Activated naive CD8-positive, alpha-beta T cell treated with anti-CD3 and anti-CD28 coated beads for 36 hours (primary cell): ENCODE measurements around the gene SKIC3. TPM values are rescaled to one million over a fixed set of nuclear protein-coding genes. Genes with fewer than 3 reads are reported as not detected.

Experiments used
- DNase-seq: peaks from one replicate; pipeline ENCODE4 v3.0.0; 2021
- H3K27ac Mint-ChIP-seq: one replicate; pipeline ENCODE4 v1.8.0; 2022; ENCODE audit warnings: mild to moderate bottlenecking, moderate library complexity, mixed read lengths
- H3K27me3 Mint-ChIP-seq: one replicate; pipeline ENCODE4 v1.8.0; 2022; ENCODE audit warnings: mild to moderate bottlenecking, mixed read lengths
- H3K36me3 Mint-ChIP-seq: one replicate; pipeline ENCODE4 v1.8.0; 2021; ENCODE audit warnings: mild to moderate bottlenecking, mixed read lengths
- H3K4me1 Mint-ChIP-seq: one replicate; pipeline ENCODE4 v1.8.0; 2021; ENCODE audit warnings: mixed read lengths
- H3K4me3 Mint-ChIP-seq: one replicate; pipeline ENCODE4 v1.8.0; 2022; ENCODE audit warnings: mild to moderate bottlenecking, moderate library complexity, mixed read lengths
- H3K9me3 Mint-ChIP-seq: one replicate; pipeline ENCODE4 v1.8.0; 2022; ENCODE audit warnings: mixed read lengths
- total RNA-seq, 2 experiments: library from RNA; stranded (reverse); gene quantifications; one replicate each; pipeline ENCODE4 v1.2.3, GENCODE V29; 2021

The SKIC3 gene
- total RNA-seq, 2 experiments from 2014 or later = 66.5 to 68.7 TPM

GRCh38 chr5:95554331-95554646 is 488 bp downstream of the SKIC3 start:
- peaks cover 10% of the 10 kb centered on the region for H3K36me3 Mint-ChIP-seq
- H3K4me3 Mint-ChIP-seq = peak overlapping the region; percentile 97
- peak overlapping the region; percentile 92 for H3K27ac Mint-ChIP-seq
- H3K27me3 Mint-ChIP-seq = no peaks in the 10 kb centered on the region
- no peaks in the 10 kb centered on the region for H3K9me3 Mint-ChIP-seq
- peaks cover 32% of the 10 kb centered on the region for H3K4me1 Mint-ChIP-seq
- DNase-seq = no peak

GRCh38 chr5:95549030-95549429 is 5.7 kb downstream of the SKIC3 start:
- H3K27me3 Mint-ChIP-seq = no peaks in the 10 kb centered on the region
- no peak overlapping the region for H3K4me3 Mint-ChIP-seq
- no peak for DNase-seq
- no peaks in the 10 kb centered on the region for H3K9me3 Mint-ChIP-seq
- no peak overlapping the region for H3K27ac Mint-ChIP-seq
- H3K36me3 Mint-ChIP-seq = peaks cover 24% of the 10 kb centered on the region
- H3K4me1 Mint-ChIP-seq = peaks cover 27% of the 10 kb centered on the region

GRCh38 chr5:95543017-95543705 is 11.6 kb downstream of the SKIC3 start:
- Mint-ChIP-seq H3K36me3 (peaks cover 25% of the 10 kb centered on the region), H3K4me3 (no peak overlapping the region), H3K9me3 (no peaks in the 10 kb centered on the region), H3K27me3 (no peaks in the 10 kb centered on the region), H3K4me1 (peaks cover 13% of the 10 kb centered on the region), H3K27ac (peak overlapping the region; percentile 3)
- DNase-seq = no peak

GRCh38 chr5:95537501-95537900 is 17.3 kb downstream of the SKIC3 start:
- Mint-ChIP-seq H3K36me3 (peaks cover 26% of the 10 kb centered on the region), H3K27me3 (no peaks in the 10 kb centered on the region), H3K4me1 (peaks cover 7% of the 10 kb centered on the region), H3K4me3 (no peak overlapping the region), H3K27ac (no peak overlapping the region), H3K9me3 (no peaks in the 10 kb centered on the region)
- DNase-seq = no peak

DNA sequence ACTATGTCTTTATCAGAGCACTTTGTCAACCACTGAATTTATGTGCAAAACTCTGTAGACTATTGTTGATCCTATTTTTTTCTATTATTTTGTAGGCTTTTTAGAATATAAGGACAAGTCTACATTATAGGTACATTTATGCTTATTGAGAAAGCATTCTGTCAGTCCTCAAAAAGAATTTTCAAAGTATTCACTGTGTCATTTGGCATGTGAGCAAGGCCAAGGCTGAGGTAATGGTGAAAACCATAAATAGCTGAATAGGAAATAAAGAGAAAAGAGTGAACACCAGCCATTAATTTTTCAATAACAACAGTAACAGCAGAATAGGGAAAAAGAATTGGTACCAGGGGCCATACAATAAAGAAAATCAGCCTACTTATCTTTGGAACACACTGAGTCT is 21.0 kb downstream of the SKIC3 start:
- Mint-ChIP-seq H3K27ac (no peak overlapping the region), H3K27me3 (no peaks in the 10 kb centered on the region), H3K4me3 (no peak overlapping the region), H3K4me1 (peaks cover 6% of the 10 kb centered on the region), H3K9me3 (no peaks in the 10 kb centered on the region), H3K36me3 (peaks cover 18% of the 10 kb centered on the region)
- DNase-seq = no peak

- Mint-ChIP-seq H3K27ac (no peak overlapping the region), H3K4me3 (no peak overlapping the region), H3K27me3 (no peaks in the 10 kb centered on the region), H3K36me3 (peaks cover 18% of the 10 kb centered on the region), H3K4me1 (peaks cover 6% of the 10 kb centered on the region), H3K9me3 (no peaks in the 10 kb centered on the region)
- no peak for DNase-seq
Observed at GRCh38 chr5:95533106-95533505, 21.7 kb downstream of the SKIC3 start.

DNA sequence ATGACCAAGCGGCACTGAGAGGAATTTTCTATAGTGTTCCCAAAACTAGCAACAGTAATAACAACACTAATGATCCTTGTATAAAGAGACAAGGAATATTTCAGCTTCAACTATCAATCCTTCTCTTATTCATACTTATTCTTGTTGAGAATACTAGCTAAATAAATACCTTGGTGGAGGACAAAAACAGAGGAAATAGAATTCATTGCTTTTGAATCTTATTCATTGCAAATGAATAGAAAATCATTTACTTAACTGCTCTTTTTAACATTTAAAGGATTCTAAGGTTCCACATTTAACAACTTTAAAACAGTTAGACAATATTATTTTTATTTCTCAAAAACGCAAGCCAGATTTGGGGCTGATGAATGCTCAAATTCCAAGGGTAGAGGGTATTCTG is 22.4 kb downstream of the SKIC3 start:
- peaks cover 6% of the 10 kb centered on the region for H3K4me1 Mint-ChIP-seq
- no peak overlapping the region for H3K27ac Mint-ChIP-seq
- peaks cover 23% of the 10 kb centered on the region for H3K36me3 Mint-ChIP-seq
- H3K27me3 Mint-ChIP-seq = no peaks in the 10 kb centered on the region
- no peak for DNase-seq
- H3K9me3 Mint-ChIP-seq = no peaks in the 10 kb centered on the region
- no peak overlapping the region for H3K4me3 Mint-ChIP-seq

DNA sequence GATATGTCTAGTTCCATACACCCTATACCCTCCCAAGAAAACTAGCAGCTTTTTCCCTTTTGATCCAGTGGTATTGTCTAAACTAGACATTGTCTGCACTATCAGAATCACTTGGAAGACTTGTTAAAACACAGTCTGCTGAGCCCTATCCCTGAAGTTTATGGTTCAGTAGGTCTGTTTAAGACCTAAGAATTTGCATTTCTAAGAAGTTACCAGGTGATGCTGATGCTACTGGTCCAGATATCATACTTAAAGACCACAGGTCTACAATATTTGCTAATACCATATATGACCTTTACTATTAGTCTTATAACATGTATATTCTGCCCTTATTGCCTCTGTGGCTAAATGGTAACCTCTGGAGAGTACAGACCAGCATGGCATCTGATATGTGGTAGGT is 23.3 kb downstream of the SKIC3 start:
- Mint-ChIP-seq H3K36me3 (peaks cover 22% of the 10 kb centered on the region), H3K27ac (no peak overlapping the region), H3K9me3 (no peaks in the 10 kb centered on the region), H3K27me3 (no peaks in the 10 kb centered on the region), H3K4me1 (peaks cover 6% of the 10 kb centered on the region), H3K4me3 (no peak overlapping the region)
- DNase-seq = no peak

DNA sequence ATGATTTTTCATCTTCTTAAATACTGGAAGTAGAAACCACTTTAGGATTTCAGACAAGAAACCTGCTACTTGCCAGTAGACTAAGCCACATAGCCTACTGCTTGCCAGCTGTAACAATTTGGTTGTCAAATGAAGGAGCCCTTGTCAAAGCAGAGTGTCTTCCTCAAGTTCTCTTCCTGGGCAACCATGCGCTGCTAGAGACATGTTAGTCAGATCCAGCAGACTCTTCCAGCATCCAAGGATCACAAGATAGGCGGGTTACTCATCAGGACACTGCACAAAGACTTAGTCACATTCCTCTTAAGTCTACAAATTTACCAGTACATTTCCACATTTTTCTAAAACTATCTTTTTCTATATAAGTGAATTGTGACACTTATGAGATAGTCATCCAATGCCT is 24.4 kb downstream of the SKIC3 start:
- Mint-ChIP-seq H3K4me1 (peaks cover 6% of the 10 kb centered on the region), H3K4me3 (no peak overlapping the region), H3K9me3 (no peaks in the 10 kb centered on the region), H3K27me3 (no peaks in the 10 kb centered on the region), H3K27ac (no peak overlapping the region), H3K36me3 (peaks cover 23% of the 10 kb centered on the region)
- no peak for DNase-seq

DNA sequence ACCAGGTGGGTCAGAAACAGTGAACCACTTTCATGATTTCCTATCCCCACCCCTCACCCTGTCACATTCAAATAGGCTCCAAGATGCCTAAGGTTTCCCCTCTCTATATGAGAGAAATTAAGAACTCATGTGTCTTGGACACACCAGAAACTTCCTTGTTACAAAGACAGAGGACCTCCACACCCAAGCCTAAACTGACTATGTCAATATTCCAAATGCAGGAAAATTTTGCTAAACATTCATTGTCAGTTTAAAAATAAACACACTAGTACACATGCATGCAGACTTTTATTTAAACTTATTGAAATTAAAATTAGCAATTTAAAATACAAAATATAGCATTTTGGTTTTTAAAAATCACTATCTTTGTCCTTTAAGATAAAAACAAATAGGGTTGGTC is 26.2 kb downstream of the SKIC3 start:
- H3K27ac Mint-ChIP-seq = no peak overlapping the region
- peaks cover 6% of the 10 kb centered on the region for H3K4me1 Mint-ChIP-seq
- no peak overlapping the region for H3K4me3 Mint-ChIP-seq
- H3K9me3 Mint-ChIP-seq = no peaks in the 10 kb centered on the region
- no peaks in the 10 kb centered on the region for H3K27me3 Mint-ChIP-seq
- peaks cover 18% of the 10 kb centered on the region for H3K36me3 Mint-ChIP-seq
- no peak for DNase-seq

- no peak overlapping the region for H3K4me3 Mint-ChIP-seq
- H3K4me1 Mint-ChIP-seq = no peaks in the 10 kb centered on the region
- no peak for DNase-seq
- no peaks in the 10 kb centered on the region for H3K27me3 Mint-ChIP-seq
- peaks cover 17% of the 10 kb centered on the region for H3K36me3 Mint-ChIP-seq
- no peak overlapping the region for H3K27ac Mint-ChIP-seq
- no peaks in the 10 kb centered on the region for H3K9me3 Mint-ChIP-seq
Observed at GRCh38 chr5:95526871-95527270, 27.9 kb downstream of the SKIC3 start.

- Mint-ChIP-seq H3K4me1 (no peaks in the 10 kb centered on the region), H3K36me3 (peaks cover 23% of the 10 kb centered on the region), H3K9me3 (no peaks in the 10 kb centered on the region), H3K27ac (no peak overlapping the region), H3K27me3 (no peaks in the 10 kb centered on the region), H3K4me3 (no peak overlapping the region)
- DNase-seq = no peak
Observed at GRCh38 chr5:95524423-95524822, 30.4 kb downstream of the SKIC3 start.

DNA sequence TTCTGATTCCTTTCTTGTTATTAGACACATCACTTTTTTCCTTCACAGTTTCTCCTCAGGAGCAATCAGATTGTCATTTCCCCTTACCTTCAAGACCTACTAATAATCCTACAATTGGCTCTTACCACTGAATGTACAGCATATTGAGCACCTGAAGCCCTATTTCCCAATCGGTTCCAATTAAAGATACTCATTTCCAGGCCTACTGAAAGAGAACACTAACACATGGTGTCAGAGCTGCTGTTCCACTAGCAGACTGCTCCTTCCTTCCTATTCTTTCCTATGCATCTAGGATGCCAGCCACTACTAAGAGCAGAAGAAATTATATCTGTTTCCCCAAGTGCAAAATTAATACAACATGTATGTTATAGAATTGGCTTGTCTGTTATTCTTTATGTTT is 34.6 kb downstream of the SKIC3 start:
- Mint-ChIP-seq H3K9me3 (no peaks in the 10 kb centered on the region), H3K27me3 (no peaks in the 10 kb centered on the region), H3K4me1 (no peaks in the 10 kb centered on the region), H3K36me3 (peaks cover 24% of the 10 kb centered on the region), H3K27ac (no peak overlapping the region), H3K4me3 (no peak overlapping the region)
- DNase-seq = no peak

- no peak overlapping the region for H3K4me3 Mint-ChIP-seq
- H3K27me3 Mint-ChIP-seq = no peaks in the 10 kb centered on the region
- H3K9me3 Mint-ChIP-seq = no peaks in the 10 kb centered on the region
- H3K36me3 Mint-ChIP-seq = peaks cover 24% of the 10 kb centered on the region
- no peaks in the 10 kb centered on the region for H3K4me1 Mint-ChIP-seq
- H3K27ac Mint-ChIP-seq = no peak overlapping the region
- DNase-seq = no peak
Observed at GRCh38 chr5:95519681-95520080, 35.1 kb downstream of the SKIC3 start.

GRCh38 chr5:95519151-95519550 is 35.6 kb downstream of the SKIC3 start:
- Mint-ChIP-seq H3K9me3 (no peaks in the 10 kb centered on the region), H3K4me1 (no peaks in the 10 kb centered on the region), H3K27ac (no peak overlapping the region), H3K4me3 (no peak overlapping the region), H3K27me3 (no peaks in the 10 kb centered on the region), H3K36me3 (peaks cover 24% of the 10 kb centered on the region)
- DNase-seq = no peak

- no peak overlapping the region for H3K4me3 Mint-ChIP-seq
- DNase-seq = no peak
- H3K4me1 Mint-ChIP-seq = no peaks in the 10 kb centered on the region
- no peaks in the 10 kb centered on the region for H3K9me3 Mint-ChIP-seq
- H3K36me3 Mint-ChIP-seq = peaks cover 24% of the 10 kb centered on the region
- H3K27ac Mint-ChIP-seq = no peak overlapping the region
- no peaks in the 10 kb centered on the region for H3K27me3 Mint-ChIP-seq
Observed at GRCh38 chr5:95518417-95518816, 36.4 kb downstream of the SKIC3 start.
